ENCODE results near the gene MAMLD1. TPM values are rescaled to one million over a fixed set of nuclear protein-coding genes. Genes with fewer than 3 reads are reported as not detected.

The MAMLD1 gene, protein sequence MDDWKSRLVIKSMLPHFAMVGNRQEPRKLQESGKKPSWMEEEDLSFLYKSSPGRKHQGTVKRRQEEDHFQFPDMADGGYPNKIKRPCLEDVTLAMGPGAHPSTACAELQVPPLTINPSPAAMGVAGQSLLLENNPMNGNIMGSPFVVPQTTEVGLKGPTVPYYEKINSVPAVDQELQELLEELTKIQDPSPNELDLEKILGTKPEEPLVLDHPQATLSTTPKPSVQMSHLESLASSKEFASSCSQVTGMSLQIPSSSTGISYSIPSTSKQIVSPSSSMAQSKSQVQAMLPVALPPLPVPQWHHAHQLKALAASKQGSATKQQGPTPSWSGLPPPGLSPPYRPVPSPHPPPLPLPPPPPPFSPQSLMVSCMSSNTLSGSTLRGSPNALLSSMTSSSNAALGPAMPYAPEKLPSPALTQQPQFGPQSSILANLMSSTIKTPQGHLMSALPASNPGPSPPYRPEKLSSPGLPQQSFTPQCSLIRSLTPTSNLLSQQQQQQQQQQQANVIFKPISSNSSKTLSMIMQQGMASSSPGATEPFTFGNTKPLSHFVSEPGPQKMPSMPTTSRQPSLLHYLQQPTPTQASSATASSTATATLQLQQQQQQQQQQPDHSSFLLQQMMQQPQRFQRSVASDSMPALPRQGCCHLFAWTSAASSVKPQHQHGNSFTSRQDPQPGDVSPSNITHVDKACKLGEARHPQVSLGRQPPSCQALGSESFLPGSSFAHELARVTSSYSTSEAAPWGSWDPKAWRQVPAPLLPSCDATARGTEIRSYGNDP
- 0.59 TPM for polyA plus RNA-seq (2013, experiment 1 of 2)
- polyA plus RNA-seq (2013, experiment 2 of 2) = 0.62 TPM

DNA sequence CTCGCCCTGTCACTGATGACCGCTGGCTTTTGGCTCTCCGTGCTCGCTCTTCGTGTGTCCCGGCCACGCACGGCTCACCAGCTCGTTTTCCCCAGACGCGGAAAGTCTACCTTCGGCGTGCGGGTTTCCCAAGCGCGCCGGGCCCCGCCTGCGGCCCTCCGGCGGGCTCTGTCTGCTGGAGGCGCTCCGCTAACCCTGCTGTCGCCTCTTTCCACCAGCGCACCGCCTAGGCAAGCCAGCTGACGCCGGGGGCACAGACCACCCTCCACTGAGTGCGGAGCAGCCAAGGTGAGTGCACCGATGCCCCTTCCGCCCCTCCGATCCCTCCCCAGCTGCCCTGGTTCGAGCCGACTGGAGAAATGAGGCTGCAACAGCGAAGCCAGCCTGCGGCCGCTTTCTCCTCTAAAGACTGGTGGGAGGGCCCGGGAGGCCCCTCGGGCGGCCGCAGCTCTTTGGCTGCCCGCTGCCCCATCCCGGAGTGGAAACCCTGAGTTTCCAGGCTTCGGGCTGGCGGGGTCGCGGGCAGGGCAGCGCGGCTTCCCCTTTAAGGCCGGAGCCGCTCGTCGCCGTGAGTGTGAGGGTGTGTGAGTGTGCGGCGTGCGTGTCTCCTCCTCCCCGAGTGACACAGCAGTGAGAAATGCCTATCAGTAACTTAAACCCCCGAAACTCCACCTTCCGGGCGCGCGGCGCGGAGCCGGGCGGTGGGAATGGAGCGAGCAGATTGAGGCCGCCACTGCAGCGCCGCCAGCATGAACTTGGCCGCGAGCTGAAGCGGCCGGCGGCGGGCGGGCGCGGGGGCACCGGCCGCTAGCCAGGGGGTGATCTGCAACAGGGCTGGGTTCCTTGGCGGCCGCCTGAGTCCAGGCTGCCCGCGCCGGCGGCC is at the start of gene MAMLD1:
Gene MAMLD1, plus strand, starts transcription at position 719 of the 883 bp plus-strand sequence. CDS start 82,200 bp downstream, outside the sequence.
- peak; percentile 49 for DNase-seq
- peak within 1 kb of the TSS; percentile 56 for H3K4me2 ChIP-seq (ENCODE audit: low read length)
- no peak within 1 kb of the TSS for H3K27ac ChIP-seq (ENCODE audit: low read depth, low read length)
- no peak within 1 kb of the TSS for H2AK5ac ChIP-seq (ENCODE audit: low read length)
- H3K36me3 ChIP-seq (ENCODE audit: control insufficient read depth, insufficient read depth, low read length) = no peaks in the 10 kb centered on the region
- no peaks in the 10 kb centered on the region for H3K4me1 ChIP-seq (ENCODE audit: control insufficient read depth, low read depth, low read length)
- H3K9ac ChIP-seq (ENCODE audit: low read length) = peak within 1 kb of the TSS; percentile 66
- H2BK5ac ChIP-seq (ENCODE audit: low read length) = no peak within 1 kb of the TSS
- H3K79me2 ChIP-seq (ENCODE audit: control insufficient read depth, insufficient read depth, low read length) = no peaks in the 10 kb centered on the region
- H3K23ac ChIP-seq (ENCODE audit: low read length) = no peak within 1 kb of the TSS
- peaks cover 6% of the 10 kb centered on the region for H3K27me3 ChIP-seq (ENCODE audit: insufficient read depth, low read length, poor library complexity)
- H2BK15ac ChIP-seq (replicated peaks; ENCODE audit: low read depth) = no peak within 1 kb of the TSS
- H3K79me1 ChIP-seq (ENCODE audit: low read length) = no peaks in the 10 kb centered on the region
- H3K4me3 ChIP-seq (ENCODE audit: low read length) = peak within 1 kb of the TSS; percentile 53
- WGBS (ENCODE audit: extremely low coverage, insufficient coverage, low lambda C conversion rate) = no CpG with 5 or more reads among the region's 88 CpGs
- H3K56ac ChIP-seq (ENCODE audit: low read length) = peak within 1 kb of the TSS; percentile 79
- no peak within 1 kb of the TSS for H4K5ac ChIP-seq (ENCODE audit: low read length)
- H2BK120ac ChIP-seq (ENCODE audit: low read depth, low read length) = no peak within 1 kb of the TSS
- H3K18ac ChIP-seq (ENCODE audit: low read length) = no peak within 1 kb of the TSS
- H3K4ac ChIP-seq (ENCODE audit: low read depth, low read length) = peak within 1 kb of the TSS; percentile 57
- no peak within 1 kb of the TSS for H4K8ac ChIP-seq (ENCODE audit: low read depth, low read length)

DNA sequence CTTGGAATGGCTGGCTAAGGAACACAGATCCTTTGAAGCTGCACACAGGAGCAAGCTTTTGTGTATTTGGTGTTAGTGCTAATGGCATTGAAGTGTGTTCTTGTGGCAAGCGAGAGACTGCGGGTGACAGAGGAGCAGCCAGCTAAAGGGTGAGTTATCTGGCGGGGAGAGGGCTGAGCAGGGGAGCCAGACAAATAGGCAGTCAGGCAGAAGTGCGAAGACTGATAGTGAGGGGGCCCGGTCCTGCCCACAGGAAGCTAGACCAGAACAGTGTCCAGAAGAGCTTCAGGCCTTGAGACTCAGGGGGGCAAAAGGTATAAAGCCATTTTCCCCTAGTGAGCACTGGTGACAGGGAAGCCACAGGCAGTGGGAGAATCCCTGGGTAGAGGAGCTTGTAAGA is 49.6 kb upstream of the MAMLD1 start:
- Histone ChIP-seq H3K56ac (ENCODE audit: low read length) (no peak overlapping the region), H3K27ac (ENCODE audit: low read depth, low read length) (no peak overlapping the region), H4K8ac (ENCODE audit: low read depth, low read length) (no peak overlapping the region), H3K4ac (ENCODE audit: low read depth, low read length) (no peak overlapping the region), H2AK5ac (ENCODE audit: low read length) (no peak overlapping the region), H2BK5ac (ENCODE audit: low read length) (no peak overlapping the region), H3K23ac (ENCODE audit: low read length) (no peak overlapping the region), H3K4me2 (ENCODE audit: low read length) (no peak overlapping the region), H2BK120ac (ENCODE audit: low read depth, low read length) (no peak overlapping the region), H4K5ac (ENCODE audit: low read length) (no peak overlapping the region), H3K79me2 (ENCODE audit: control insufficient read depth, insufficient read depth, low read length) (no peaks in the 10 kb centered on the region), H3K4me3 (ENCODE audit: low read length) (no peak overlapping the region), H3K4me1 (ENCODE audit: control insufficient read depth, low read depth, low read length) (no peaks in the 10 kb centered on the region), H3K9ac (ENCODE audit: low read length) (no peak overlapping the region), H2BK15ac (replicated peaks; ENCODE audit: low read depth) (no peak overlapping the region), H3K18ac (ENCODE audit: low read length) (no peak overlapping the region), H3K27me3 (ENCODE audit: insufficient read depth, low read length, poor library complexity) (no peaks in the 10 kb centered on the region), H3K79me1 (ENCODE audit: low read length) (no peaks in the 10 kb centered on the region), H3K36me3 (ENCODE audit: control insufficient read depth, insufficient read depth, low read length) (no peaks in the 10 kb centered on the region)
- no CpG with 5 or more reads among the region's 5 CpGs for WGBS (ENCODE audit: extremely low coverage, insufficient coverage, low lambda C conversion rate)
- peak; percentile 90 for DNase-seq

DNA sequence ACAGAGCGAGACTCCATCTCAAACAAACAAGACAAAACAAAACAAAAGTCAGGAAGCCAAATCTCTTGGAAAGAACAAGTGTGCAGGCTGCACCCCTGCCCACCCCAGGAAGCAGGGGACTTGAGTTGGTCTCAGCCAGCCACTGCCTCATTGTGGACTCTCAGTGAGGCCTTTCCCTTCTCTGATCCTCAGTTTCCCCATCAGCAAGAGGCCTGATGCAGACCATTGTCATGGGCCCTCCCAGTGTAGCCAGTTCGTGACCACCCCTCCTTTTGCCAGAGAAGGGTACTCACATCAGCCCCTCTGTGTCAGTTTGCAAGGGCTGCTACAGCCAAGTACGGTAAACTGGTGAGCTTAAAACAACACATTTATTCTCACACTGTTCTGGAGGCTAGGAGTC is 48.9 kb upstream of the MAMLD1 start:
- Histone ChIP-seq H3K9ac (ENCODE audit: low read length) (no peak overlapping the region), H3K27ac (ENCODE audit: low read depth, low read length) (no peak overlapping the region), H4K8ac (ENCODE audit: low read depth, low read length) (no peak overlapping the region), H2BK15ac (replicated peaks; ENCODE audit: low read depth) (no peak overlapping the region), H2BK5ac (ENCODE audit: low read length) (peak overlapping the region; percentile 67), H3K79me2 (ENCODE audit: control insufficient read depth, insufficient read depth, low read length) (no peaks in the 10 kb centered on the region), H4K5ac (ENCODE audit: low read length) (no peak overlapping the region), H3K79me1 (ENCODE audit: low read length) (no peaks in the 10 kb centered on the region), H3K23ac (ENCODE audit: low read length) (no peak overlapping the region), H3K27me3 (ENCODE audit: insufficient read depth, low read length, poor library complexity) (no peaks in the 10 kb centered on the region), H3K4me2 (ENCODE audit: low read length) (no peak overlapping the region), H2BK120ac (ENCODE audit: low read depth, low read length) (no peak overlapping the region), H3K4me3 (ENCODE audit: low read length) (no peak overlapping the region), H3K36me3 (ENCODE audit: control insufficient read depth, insufficient read depth, low read length) (no peaks in the 10 kb centered on the region), H2AK5ac (ENCODE audit: low read length) (no peak overlapping the region), H3K4ac (ENCODE audit: low read depth, low read length) (no peak overlapping the region), H3K56ac (ENCODE audit: low read length) (no peak overlapping the region), H3K18ac (ENCODE audit: low read length) (peak overlapping the region; percentile 52), H3K4me1 (ENCODE audit: control insufficient read depth, low read depth, low read length) (no peaks in the 10 kb centered on the region)
- DNase-seq = no peak
- no CpG with 5 or more reads among the region's 3 CpGs for WGBS (ENCODE audit: extremely low coverage, insufficient coverage, low lambda C conversion rate)

DNA sequence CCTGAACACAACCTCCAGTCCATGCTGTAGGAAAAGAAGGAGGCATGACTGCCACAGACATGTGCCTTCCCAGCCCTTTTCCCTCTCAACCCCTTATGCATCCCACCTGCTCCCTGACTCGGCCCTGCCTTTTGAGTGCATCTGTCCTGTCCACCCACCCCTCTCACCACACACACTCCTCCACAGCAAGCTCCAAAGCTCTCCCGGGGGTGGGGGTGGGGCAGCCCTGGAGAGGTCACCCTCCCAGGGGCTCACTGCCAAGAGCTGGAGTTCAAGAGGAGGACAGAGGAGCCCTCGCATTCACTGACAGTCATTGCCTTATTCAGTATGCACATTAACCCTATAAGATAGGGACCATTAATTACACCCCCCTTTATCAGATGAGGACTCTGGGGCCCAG is 46.6 kb upstream of the MAMLD1 start:
- no peaks in the 10 kb centered on the region for H3K79me2 ChIP-seq (ENCODE audit: control insufficient read depth, insufficient read depth, low read length)
- no peak overlapping the region for H3K4me2 ChIP-seq (ENCODE audit: low read length)
- no peaks in the 10 kb centered on the region for H3K79me1 ChIP-seq (ENCODE audit: low read length)
- no peak overlapping the region for H3K9ac ChIP-seq (ENCODE audit: low read length)
- no peak overlapping the region for H2BK15ac ChIP-seq (replicated peaks; ENCODE audit: low read depth)
- H3K56ac ChIP-seq (ENCODE audit: low read length) = peak overlapping the region; percentile 15
- no peaks in the 10 kb centered on the region for H3K27me3 ChIP-seq (ENCODE audit: insufficient read depth, low read length, poor library complexity)
- H3K4ac ChIP-seq (ENCODE audit: low read depth, low read length) = no peak overlapping the region
- no peak overlapping the region for H2BK5ac ChIP-seq (ENCODE audit: low read length)
- no peak overlapping the region for H2BK120ac ChIP-seq (ENCODE audit: low read depth, low read length)
- WGBS (ENCODE audit: extremely low coverage, insufficient coverage, low lambda C conversion rate) = no CpG with 5 or more reads among the region's 3 CpGs
- H2AK5ac ChIP-seq (ENCODE audit: low read length) = no peak overlapping the region
- no peak overlapping the region for H3K27ac ChIP-seq (ENCODE audit: low read depth, low read length)
- no peak overlapping the region for H4K8ac ChIP-seq (ENCODE audit: low read depth, low read length)
- H4K5ac ChIP-seq (ENCODE audit: low read length) = no peak overlapping the region
- H3K4me3 ChIP-seq (ENCODE audit: low read length) = no peak overlapping the region
- no peak overlapping the region for H3K23ac ChIP-seq (ENCODE audit: low read length)
- no peaks in the 10 kb centered on the region for H3K36me3 ChIP-seq (ENCODE audit: control insufficient read depth, insufficient read depth, low read length)
- H3K18ac ChIP-seq (ENCODE audit: low read length) = no peak overlapping the region
- no peak for DNase-seq
- H3K4me1 ChIP-seq (ENCODE audit: control insufficient read depth, low read depth, low read length) = no peaks in the 10 kb centered on the region

DNA sequence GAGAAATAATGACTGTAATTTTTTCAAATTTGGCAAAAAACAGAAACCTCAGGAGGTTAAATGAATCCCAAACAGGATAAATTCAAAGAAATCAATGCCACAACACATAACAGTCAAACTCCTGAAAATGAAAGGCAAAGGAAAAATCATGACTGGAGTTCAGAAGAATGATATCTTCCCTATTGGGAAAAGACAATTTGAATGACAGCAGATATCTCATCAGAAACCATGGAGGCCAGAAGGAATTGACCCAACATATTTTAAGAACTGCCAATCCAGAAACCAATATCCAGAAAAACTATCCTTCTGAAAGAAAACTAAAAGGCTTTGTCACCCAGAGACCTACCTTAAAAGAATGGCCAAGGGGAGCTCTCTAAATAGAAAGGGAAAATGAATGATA is 40.1 kb upstream of the MAMLD1 start:
- no peak overlapping the region for H3K4me3 ChIP-seq (ENCODE audit: low read length)

More for the DNA sequence above, 40.1 kb upstream of the MAMLD1 start:
- Histone ChIP-seq H3K18ac (ENCODE audit: low read length) (no peak overlapping the region), H2BK15ac (replicated peaks; ENCODE audit: low read depth) (no peak overlapping the region), H4K5ac (ENCODE audit: low read length) (no peak overlapping the region), H2AK5ac (ENCODE audit: low read length) (no peak overlapping the region), H3K36me3 (ENCODE audit: control insufficient read depth, insufficient read depth, low read length) (no peaks in the 10 kb centered on the region), H3K23ac (ENCODE audit: low read length) (no peak overlapping the region), H3K79me1 (ENCODE audit: low read length) (no peaks in the 10 kb centered on the region), H2BK5ac (ENCODE audit: low read length) (no peak overlapping the region), H3K79me2 (ENCODE audit: control insufficient read depth, insufficient read depth, low read length) (no peaks in the 10 kb centered on the region), H3K56ac (ENCODE audit: low read length) (no peak overlapping the region), H3K4ac (ENCODE audit: low read depth, low read length) (no peak overlapping the region), H2BK120ac (ENCODE audit: low read depth, low read length) (no peak overlapping the region), H3K27me3 (ENCODE audit: insufficient read depth, low read length, poor library complexity) (no peaks in the 10 kb centered on the region), H3K27ac (ENCODE audit: low read depth, low read length) (no peak overlapping the region), H4K8ac (ENCODE audit: low read depth, low read length) (no peak overlapping the region), H3K9ac (ENCODE audit: low read length) (no peak overlapping the region), H3K4me2 (ENCODE audit: low read length) (no peak overlapping the region), H3K4me1 (ENCODE audit: control insufficient read depth, low read depth, low read length) (no peaks in the 10 kb centered on the region)
- no peak for DNase-seq

Measured in mesendoderm (in vitro differentiated cells).